B cell (primary cell): ENCODE results near the gene NTN5. TPM values are rescaled to one million over a fixed set of nuclear protein-coding genes. Genes with fewer than 3 reads are reported as not detected.

Source experiments
- ATAC-seq: fragments of 200-7000 bp; cut with Tn5 transposase; one replicate; pipeline ENCODE4 v1.10.0; 2021; ENCODE audit warnings: low read depth, mild to moderate bottlenecking, moderate number of reproducible peaks, moderate library complexity
- CTCF ChIA-PET: fragments of 350-600 bp; sonication (Branson Sonifier 250); formaldehyde crosslinking; loops from one replicate; lab custom pipeline; 2021; ENCODE audit warnings: antibody characterized with exemption, inconsistent platforms; lab: Charles Lee
- POLR2A ChIA-PET: fragments of 350-600 bp; sonication (Branson Sonifier 250); formaldehyde crosslinking; loops from one replicate; lab custom pipeline; 2021; ENCODE audit warnings: antibody characterized with exemption; lab: Charles Lee
- DNase-seq: peaks from one replicate; pipeline ENCODE4 v3.0.0; 2013
- H2AFZ ChIP-seq: 2 replicates; pipeline ENCODE4 v1.6.1; 2012; ENCODE audit warnings: mild to moderate bottlenecking, low read depth, low read length; ENCODE audit not compliant: insufficient read depth, poor library complexity, severe bottlenecking
- H3K27ac ChIP-seq, 2 donors: 1 replicate in 1 of 2; 2 replicates in 1 of 2; pipeline ENCODE4 v1.5.1; 2012 to 2013; ENCODE audit warnings: low read length in 2 of 2, mild to moderate bottlenecking in 2 of 2, moderate library complexity in 1 of 2
- H3K27me3 ChIP-seq, 4 experiments: fragments of 200-600 bp in 1 of 4; sonication (generic) in 1 of 4; replicated peaks in 1 of 4; 1 replicate in 2 of 4; 2 replicates in 2 of 4; pipeline versions ENCODE4 v1.6.1 to v1.7.0; 2013 to 2016; ENCODE audit warnings: low read length in 3 of 4, mild to moderate bottlenecking in 2 of 4, mixed read lengths in 1 of 4, moderate library complexity in 1 of 4; ENCODE audit not compliant: insufficient read depth in 4 of 4, control insufficient read depth in 3 of 4; ENCODE audit errors: control extremely low read depth in 1 of 4
- H3K36me3 ChIP-seq, 2 experiments: replicated peaks in 1 of 2; 1 replicate in 1 of 2; 2 replicates in 1 of 2; pipeline versions ENCODE4 v1.6.1 to v1.7.1; 2013; ENCODE audit warnings: low read length in 1 of 2; ENCODE audit not compliant: insufficient read depth in 2 of 2, control insufficient read depth in 1 of 2; ENCODE audit errors: control extremely low read depth in 1 of 2, extremely low read depth in 1 of 2
- H3K4me1 ChIP-seq, 2 donors: fragments of 200-600 bp in 1 of 2; sonication (generic) in 1 of 2; 1 replicate in 1 of 2; 2 replicates in 1 of 2; pipeline versions ENCODE4 v1.5.1 to v1.6.1; 2013 to 2017; ENCODE audit warnings: low read length in 2 of 2; ENCODE audit not compliant: control insufficient read depth in 2 of 2, insufficient read depth in 2 of 2
- H3K4me2 ChIP-seq: replicated peaks from 2 replicates; pipeline ENCODE3; 2012; ENCODE audit warnings: mild to moderate bottlenecking, low read depth, low read length; ENCODE audit not compliant: poor library complexity, severe bottlenecking
- H3K4me3 ChIP-seq, 5 experiments: fragments of 200-600 bp in 1 of 5; sonication (generic) in 1 of 5; 1 replicate in 3 of 5; 2 replicates in 2 of 5; pipeline versions ENCODE4 v1.5.1 to v1.7.0; 2011 to 2016; ENCODE audit warnings: low read length in 4 of 5, mild to moderate bottlenecking in 4 of 5, low read depth in 2 of 5, control low read depth in 1 of 5, moderate library complexity in 1 of 5; ENCODE audit not compliant: insufficient read depth in 1 of 5; ENCODE audit errors: control extremely low read depth in 1 of 5, extremely low read depth in 1 of 5
- H3K79me2 ChIP-seq: fragments of 200-600 bp; sonication (generic); one replicate; pipeline ENCODE4 v1.6.0; 2016; ENCODE audit warnings: low read length; ENCODE audit not compliant: control insufficient read depth, insufficient read depth
- H3K9ac ChIP-seq: fragments of 200-600 bp; sonication (generic); 2 replicates; pipeline ENCODE4 v1.6.1; 2017; ENCODE audit warnings: mild to moderate bottlenecking, low read length, moderate library complexity
- H3K9me3 ChIP-seq, 3 donors: one replicate each; pipeline versions ENCODE4 v1.6.1 to v1.7.1; 2013; ENCODE audit warnings: low read length in 2 of 3; ENCODE audit not compliant: control insufficient read depth in 2 of 3, insufficient read depth in 1 of 3; ENCODE audit errors: control extremely low read depth in 1 of 3
- H4K20me1 ChIP-seq: 2 replicates; pipeline ENCODE4 v1.6.0; 2012; ENCODE audit warnings: mild to moderate bottlenecking, low read length; ENCODE audit not compliant: insufficient read depth, control insufficient read depth, poor library complexity, severe bottlenecking
- H3K27ac Mint-ChIP-seq: one replicate; pipeline ENCODE4 v1.8.0; 2021; ENCODE audit warnings: mixed read lengths
- H3K27me3 Mint-ChIP-seq: one replicate; pipeline ENCODE4 v1.8.0; 2021; ENCODE audit warnings: mixed read lengths
- H3K4me1 Mint-ChIP-seq: one replicate; pipeline ENCODE4 v1.8.0; 2021; ENCODE audit warnings: mixed read lengths
- H3K4me3 Mint-ChIP-seq: one replicate; pipeline ENCODE4 v1.8.0; 2021; ENCODE audit warnings: mixed read lengths
- H3K9me3 Mint-ChIP-seq: one replicate; pipeline ENCODE4 v1.8.0; 2022; ENCODE audit warnings: mixed read lengths; ENCODE audit not compliant: insufficient read depth
- EZH2 ChIP-seq: IDR thresholded peaks from 2 replicates; pipeline ENCODE4 v1.6.1; 2012; ENCODE audit warnings: borderline replicate concordance, low read depth, mild to moderate bottlenecking, moderate library complexity, low read length; ENCODE audit not compliant: insufficient read depth, poor library complexity, severe bottlenecking
- WGBS: methylation state at CpG from one replicate; pipeline ENCODE4 v1.1.5; 2013; ENCODE audit warnings: missing lambda C conversion rate; ENCODE audit not compliant: insufficient coverage; 5-methylcytosine and 5-hydroxymethylcytosine counted together
- intact Hi-C: fragments of 100-400 bp; cut with micrococcal nuclease; formaldehyde crosslinking; loops from one replicate; pipeline ENCODE4 v1.10.0; 2022
- polyA plus RNA-seq: library from polyadenylated mRNA; depleted of rRNA; stranded (reverse); fragments of >200 nt; gene quantifications from 2 replicates; pipeline ENCODE4 v1.2.3, GENCODE V29; 2012
- total RNA-seq, 2 donors: library from RNA; stranded (reverse); fragments of 120-200 nt in 1 of 2; gene quantifications; 1 replicate in 1 of 2; 2 replicates in 1 of 2; pipeline versions ENCODE4 v1.2.3 to v1.2.4, GENCODE V29; 2013 to 2022
- TF ChIP-seq, protein P1 (sequence below): fragments of 200-600 bp; IDR thresholded peaks from one replicate; pipeline ENCODE4 v1.8.0; 2022; ENCODE audit warnings: antibody characterized with exemption, mild to moderate bottlenecking

NTN5 gene
- total and polyA plus RNA-seq, 2 donors (not counting 1 experiment from before 2014, with no cell fraction given), result 1.2 to 1.8 TPM

DNA sequence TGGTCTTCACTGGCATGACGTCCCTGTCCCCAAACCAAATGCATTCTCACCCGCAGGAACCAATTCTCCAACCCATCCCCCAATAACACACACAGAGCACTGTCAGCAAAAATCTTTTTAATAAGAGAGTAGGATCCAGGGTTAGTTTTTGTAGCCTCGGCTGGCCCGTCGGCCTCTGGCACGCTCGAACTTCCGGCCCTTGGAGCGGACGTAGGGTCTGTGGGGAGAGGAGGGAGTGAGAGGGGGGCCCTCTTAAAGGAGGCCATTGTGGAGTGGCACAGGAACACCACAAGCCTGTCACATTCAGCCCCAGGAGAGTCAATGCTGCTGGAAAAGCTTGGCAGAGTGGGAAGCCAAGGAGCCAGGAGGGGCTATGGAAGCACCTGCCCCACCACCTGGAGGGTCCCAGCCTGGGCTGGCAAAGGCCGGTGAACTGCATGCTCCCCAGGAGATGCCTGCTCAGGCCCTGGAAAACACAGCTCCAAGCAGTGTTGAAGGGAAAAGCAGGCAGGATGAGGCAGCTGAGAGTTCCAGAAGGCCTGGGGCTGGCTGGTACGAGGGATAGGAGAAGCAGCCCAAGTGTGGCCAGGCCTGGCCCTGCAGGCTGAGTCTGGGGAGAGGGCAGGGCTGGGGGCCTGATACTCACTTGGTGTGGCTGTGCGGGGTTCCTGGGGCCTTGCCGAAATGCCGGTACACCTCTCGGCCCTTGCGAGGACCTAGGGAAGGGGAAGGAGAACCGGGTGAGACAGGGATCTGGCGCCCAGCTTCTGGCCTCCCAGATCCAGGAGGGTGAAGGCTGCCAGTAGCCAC, 57.4 kb downstream of the NTN5 start:
- DNase-seq (no peak), ATAC-seq (no peak)
- Histone ChIP-seq H4K20me1 (peaks cover 41% of the 10 kb centered on the region), H2AFZ (no peak overlapping the region), H3K79me2 (peaks cover 17% of the 10 kb centered on the region), H3K4me2 (no peak overlapping the region), H3K36me3 (peaks cover 0 to 35% of the 10 kb centered on the region in 2 experiments), H3K9ac (no peak overlapping the region), H3K27ac (no peak overlapping the region), H3K9me3 (no peaks in the 10 kb centered on the region), H3K4me3 (no peak overlapping the region), H3K4me1 (peaks cover 17 to 31% of the 10 kb centered on the region in 2 donors), H3K27me3 (no peaks in the 10 kb centered on the region)
- intact Hi-C loops, result no loop called here
- H3K27me3 Mint-ChIP-seq, result no peaks in the 10 kb centered on the region
- H3K4me3 Mint-ChIP-seq, result no peak overlapping the region
- peaks cover 41% of the 10 kb centered on the region for H3K4me1 Mint-ChIP-seq
- H3K27ac Mint-ChIP-seq, result no peak overlapping the region
- ChIA-PET CTCF (interaction anchor here (0.6 to 3.9 kb wide), 3 partner anchors 8 to 299 kb away, joined by 3 to 25 read pairs (median 4); partner anchors contain the start of gene SPACA4), POLR2A (no interaction called here)
- TF ChIP-seq, protein P1, sequence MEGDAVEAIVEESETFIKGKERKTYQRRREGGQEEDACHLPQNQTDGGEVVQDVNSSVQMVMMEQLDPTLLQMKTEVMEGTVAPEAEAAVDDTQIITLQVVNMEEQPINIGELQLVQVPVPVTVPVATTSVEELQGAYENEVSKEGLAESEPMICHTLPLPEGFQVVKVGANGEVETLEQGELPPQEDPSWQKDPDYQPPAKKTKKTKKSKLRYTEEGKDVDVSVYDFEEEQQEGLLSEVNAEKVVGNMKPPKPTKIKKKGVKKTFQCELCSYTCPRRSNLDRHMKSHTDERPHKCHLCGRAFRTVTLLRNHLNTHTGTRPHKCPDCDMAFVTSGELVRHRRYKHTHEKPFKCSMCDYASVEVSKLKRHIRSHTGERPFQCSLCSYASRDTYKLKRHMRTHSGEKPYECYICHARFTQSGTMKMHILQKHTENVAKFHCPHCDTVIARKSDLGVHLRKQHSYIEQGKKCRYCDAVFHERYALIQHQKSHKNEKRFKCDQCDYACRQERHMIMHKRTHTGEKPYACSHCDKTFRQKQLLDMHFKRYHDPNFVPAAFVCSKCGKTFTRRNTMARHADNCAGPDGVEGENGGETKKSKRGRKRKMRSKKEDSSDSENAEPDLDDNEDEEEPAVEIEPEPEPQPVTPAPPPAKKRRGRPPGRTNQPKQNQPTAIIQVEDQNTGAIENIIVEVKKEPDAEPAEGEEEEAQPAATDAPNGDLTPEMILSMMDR, result no peak
- TF ChIP-seq EZH2, result no peak
- no peaks in the 10 kb centered on the region for H3K9me3 Mint-ChIP-seq
- 95% methylated on average over 9 of the region's 19 CpGs for WGBS
